Ammon's horn (tissue), 1 donor: ENCODE measurements around the gene NCKAP5.

Experiments used
- DNase-seq: peaks from one replicate; pipeline ENCODE4 v3.0.0-alpha.2; 2016; ENCODE audit warnings: low spot score

NCKAP5 gene

DNA sequence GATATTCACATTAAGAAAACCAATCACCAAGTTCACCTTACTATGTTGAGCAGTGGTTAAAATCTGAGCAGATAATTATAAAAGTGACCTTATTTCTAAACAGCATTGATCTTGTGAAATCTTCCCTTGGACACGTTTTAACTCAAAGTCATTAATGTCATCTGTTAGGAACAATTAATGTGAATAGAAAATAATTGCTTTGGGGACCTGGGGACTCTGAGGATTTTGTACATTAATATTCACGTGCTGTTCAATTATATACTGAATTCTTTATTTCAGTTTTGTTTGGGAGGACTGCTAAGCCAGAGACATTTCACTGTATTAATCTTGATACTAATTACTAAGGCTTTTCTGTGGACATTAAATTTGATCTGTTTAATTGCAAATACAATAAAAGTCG lies 771.2 kb downstream of the NCKAP5 start:
- DNase-seq, result no peak

DNA sequence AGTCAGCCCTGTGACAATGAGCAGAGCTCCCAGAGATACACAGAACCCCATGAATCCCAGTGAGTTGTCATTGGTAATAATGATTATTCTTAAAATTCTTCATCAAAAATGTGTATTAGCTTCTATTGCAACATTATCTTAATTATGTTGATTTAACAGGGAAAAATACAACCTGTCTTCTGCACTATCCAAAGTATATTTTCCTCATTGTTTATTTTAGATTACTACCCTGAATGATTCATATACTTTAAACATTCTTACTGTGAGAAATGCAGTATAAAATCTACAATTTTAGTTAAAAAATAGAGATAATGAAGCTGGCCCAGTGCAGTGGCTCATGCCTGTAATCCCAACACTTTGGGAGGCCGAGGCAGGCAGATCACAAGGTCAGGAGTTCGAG lies 773.0 kb downstream of the NCKAP5 start:
- DNase-seq, result no peak

DNA sequence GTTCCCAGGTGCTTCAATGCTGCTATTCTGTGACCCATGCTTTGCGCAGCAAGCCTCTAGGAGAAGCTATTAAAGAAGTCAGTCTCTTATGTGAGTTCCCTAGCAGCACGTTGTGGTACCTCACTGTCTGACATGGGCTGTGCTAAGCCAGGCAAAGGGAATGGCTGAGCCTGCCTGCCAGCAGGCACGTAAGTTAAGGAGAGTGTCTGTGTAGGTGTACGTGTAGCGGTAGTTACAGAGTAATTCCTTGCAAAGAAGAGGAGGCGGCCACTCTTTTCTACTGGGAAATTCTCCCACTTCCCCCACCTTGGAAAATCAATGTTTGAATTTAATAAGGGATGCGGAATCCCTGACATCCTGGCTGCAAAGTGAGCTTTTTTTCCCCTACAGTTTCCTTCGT lies 774.7 kb downstream of the NCKAP5 start:
- no peak for DNase-seq

DNA sequence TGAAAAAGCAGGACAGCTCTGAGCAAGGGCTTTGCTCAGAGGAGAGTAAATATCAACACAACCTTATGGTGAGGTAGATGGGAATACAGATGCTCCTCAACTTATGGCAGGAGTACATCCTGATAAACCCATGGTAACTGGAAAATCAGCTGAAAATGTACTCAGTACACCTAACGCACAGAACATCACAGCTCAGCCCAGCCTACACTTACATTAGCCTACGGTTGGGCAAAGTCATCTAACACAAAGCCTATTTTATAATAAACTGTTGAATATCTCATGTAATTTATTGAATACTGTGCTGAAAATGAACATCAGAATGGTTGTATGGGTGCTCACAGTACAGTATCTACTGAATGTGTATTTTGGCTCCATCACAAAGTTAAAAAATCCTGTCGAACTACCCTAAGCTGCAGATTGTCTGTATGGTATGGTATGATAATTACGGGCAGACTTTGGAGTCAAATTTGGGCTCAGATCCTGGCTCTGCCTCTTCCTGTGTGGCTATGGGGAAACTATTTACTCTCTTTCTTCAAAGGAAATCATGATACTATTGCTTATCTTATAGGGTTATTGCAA lies 778.0 kb downstream of the NCKAP5 start:
- DNase-seq, result no peak

DNA sequence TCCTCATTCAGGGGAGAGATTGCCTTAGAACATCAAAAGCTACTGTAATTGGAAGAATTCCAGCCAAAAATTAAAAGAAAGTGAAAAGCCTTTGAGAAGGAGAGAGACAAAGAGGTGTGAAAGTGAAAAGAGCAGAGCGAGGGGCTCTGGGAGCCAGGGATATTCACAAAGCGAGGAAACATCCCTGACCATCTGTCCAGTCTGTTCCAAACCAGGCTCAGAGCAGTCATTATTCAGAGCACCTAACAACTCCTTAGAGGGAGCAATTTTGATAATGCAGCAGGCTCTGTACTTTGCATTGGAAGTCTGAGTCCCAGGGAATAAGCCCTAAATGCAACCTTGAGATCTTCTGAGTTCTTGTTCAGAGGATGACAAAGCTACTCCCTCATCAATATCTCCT lies 779.2 kb downstream of the NCKAP5 start:
- no peak for DNase-seq

DNA sequence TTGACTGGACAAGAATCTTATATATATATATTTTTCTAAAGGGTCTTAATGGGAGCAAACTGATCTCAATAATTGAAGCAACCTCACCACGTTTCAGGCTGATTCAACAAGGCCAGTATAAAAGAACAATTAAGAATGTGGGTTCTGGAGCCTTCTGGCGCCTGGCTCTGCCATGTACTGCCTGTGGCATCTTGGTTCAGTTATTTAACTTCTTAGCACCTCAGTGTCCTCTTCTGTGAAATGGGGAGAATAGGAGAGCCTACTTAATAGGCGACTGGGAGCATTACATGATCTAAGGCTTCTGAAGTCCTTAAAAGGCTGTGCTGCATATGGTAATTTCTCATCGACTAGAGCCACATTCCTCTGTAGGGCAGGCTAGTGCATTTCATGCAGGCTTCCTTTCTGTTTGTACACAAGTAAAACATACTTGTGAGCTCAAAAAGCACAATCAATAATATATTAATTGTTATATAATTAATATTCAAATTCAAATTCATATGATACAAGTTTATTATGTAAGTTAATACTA lies 779.9 kb downstream of the NCKAP5 start:
- no peak for DNase-seq

DNA sequence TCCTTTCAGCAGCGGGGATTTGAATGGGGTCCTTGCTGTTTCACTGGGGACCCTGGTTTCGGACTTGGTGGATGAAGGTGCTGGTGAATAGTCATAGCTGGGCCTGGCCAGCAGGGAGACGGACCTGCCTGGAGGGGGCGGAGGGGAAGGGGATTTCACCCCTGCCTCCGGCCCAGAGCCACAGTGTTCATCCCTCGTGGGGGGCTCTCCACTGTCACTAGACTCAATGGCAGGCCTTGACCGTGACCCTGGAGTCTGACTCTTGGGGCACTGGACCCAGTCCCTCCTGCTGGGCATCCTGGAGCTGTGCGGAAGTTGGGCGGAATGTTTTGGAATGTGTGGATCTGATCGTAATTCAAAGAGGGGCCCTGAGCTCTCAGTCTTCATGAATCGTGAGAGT lies 784.4 kb downstream of the NCKAP5 start:
- no peak for DNase-seq

DNA sequence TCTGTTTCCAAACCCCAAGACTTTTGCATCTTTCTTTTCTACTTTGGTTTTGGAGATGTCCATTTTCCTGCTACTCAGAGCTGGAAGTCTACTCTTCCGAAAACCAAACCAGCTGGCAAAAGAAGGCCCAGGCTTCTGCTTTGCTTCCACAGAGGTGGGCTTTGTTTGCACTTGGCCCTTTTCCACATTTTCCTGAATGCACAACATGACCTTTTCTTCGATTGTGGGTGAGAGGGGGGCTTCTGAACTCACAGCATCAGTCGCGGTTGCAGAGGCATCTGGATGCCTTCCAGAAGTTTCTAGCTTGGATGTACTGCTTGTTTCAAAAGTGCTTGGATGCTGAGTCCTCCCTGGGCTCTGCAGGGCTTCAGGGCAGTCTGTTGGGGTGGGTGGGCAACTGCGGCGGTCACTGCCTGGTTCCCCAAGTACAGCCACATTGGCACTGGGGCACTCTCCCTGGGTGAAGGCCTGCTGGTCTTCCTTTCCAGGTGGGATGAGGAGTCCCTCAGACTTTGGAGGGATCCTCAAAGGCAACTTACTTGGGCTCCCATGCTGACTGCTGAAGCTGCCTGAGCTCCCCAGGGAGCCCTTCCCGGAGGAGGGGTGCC lies 786.0 kb downstream of the NCKAP5 start:
- peak; percentile 40 for DNase-seq

DNA sequence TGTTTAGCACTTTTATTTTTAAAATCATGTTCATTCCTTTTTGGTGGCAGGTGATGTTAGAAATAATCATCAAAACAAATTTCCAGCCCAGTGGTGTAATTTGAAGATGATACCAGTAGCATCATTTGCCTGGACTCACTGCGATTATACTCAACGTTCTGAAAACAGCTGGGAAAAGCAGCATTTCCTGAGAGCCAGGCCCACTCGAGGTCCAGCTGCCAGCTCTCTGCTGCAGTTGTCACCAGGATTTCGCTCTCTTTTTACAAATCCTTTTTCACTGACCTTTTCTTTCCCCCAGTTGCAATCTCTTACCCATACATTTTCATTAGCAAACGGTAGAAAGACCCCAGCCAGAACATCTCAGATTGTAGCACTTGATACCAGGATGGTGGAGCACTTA lies 787.6 kb downstream of the NCKAP5 start:
- no peak for DNase-seq

DNA sequence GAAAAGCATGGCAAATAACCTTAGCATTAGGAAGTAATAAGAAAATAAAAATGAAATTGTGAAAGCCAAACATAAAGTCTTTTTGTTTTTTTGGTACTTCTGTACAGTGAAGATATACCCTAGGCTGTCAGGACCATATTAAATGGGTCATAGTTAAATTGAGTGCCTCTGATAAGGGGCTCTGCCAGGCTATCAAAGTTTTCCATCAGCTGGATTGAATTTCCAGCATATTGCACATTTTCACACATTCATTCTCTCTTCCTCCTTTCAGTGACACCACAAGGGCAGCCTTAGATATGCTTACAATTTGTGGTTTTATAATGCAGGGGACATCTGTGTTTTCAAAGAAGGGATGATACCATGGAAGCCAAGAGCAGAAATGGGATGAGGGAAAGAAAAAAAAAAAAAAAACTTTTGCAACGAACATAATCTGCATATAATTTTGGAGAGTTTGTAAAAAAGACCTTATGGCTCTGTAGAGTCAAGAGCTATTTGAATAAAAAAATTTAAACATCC lies 789.0 kb downstream of the NCKAP5 start:
- DNase-seq, result no peak

DNA sequence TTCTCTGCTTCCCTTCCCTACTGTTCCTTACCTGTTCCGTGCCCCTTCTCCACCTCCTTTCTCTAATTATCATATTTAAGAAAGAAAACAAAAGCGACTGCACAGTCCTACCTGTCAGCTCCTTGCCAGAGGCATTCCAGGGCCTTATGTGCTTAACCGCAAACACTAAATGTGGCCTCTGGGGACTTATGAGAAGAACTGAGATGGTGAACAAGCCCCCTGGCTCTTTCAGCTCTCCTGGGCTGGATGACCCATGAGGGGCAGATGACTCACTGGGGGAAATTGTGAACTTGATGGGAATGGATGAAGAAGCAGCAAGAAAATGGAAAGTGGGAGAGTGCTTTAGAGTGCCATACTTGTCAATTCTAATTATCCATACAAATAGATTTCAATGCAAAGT lies 792.0 kb downstream of the NCKAP5 start:
- no peak for DNase-seq

DNA sequence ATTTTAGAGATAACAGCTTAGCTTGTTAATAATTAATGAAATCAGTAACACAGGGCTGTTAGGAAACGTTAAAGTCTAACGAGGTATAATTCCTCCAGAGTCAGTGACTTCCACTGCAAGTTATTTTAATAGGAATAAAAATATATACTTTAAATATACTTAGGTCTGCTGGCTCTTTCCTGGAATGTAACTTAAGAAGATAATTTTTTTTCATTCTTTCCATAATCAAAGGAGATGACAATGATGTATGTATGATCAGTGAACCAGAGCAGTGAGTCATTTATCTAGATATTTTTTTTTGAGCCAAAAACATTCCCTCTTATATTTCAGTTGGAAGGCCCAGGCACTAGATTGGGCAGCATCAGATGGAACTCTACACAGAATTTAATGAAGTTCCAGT lies 794.1 kb downstream of the NCKAP5 start:
- no peak for DNase-seq

DNA sequence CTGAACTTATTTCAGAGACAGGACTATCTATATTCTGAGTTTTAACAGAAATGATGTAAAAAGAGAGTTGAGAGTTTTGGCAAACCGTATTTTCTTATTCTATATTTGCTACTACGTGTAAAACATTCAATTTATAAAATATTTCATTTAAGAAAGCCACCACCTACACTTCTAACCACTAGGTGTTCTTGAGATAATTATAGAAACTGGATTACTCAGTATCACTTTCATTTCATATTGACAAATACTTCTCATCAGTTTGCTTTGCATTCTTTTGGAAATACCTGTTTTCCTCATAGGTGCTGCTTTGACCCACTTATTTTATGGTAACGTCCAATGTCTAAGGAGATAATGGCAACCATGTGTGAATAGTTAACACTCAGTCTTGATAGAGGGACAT lies 794.9 kb downstream of the NCKAP5 start:
- no peak for DNase-seq

DNA sequence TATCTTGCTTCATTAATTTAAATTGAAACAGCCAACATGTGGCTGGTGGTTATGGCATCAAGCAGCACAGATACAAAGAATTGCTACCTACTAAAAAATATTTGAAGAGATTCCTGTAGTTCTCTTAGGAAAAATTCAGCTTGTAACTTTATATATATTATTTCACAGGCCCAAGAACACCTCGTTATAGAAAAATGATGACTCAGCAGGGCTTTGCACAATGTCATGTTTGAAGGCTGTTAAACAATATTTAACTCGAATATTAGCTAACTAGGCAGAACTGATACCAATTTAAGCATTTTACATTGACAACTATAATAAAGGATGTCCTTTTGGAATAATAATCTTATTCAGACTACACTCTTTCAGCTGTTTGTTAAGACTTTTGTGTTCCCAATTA lies 795.9 kb downstream of the NCKAP5 start:
- DNase-seq, result no peak

DNA sequence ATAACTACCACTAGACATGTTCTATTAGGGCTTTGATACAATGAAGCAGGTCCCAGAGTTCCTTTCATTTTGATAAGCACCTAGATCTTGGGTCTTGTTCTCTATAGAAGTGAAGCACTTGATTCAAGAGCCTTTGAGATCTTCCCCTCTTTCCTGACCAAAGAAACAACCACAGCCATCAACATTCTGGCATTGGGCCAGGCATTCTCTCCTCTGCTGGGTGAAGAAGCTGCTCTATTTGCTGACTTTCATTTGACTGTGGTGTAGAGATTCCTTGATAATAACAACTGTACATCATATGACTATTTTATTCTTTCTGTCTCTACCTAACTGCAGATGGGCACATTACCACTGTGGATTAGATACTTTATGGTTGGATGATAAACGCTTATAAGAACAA lies 801.7 kb downstream of the NCKAP5 start:
- no peak for DNase-seq

DNA sequence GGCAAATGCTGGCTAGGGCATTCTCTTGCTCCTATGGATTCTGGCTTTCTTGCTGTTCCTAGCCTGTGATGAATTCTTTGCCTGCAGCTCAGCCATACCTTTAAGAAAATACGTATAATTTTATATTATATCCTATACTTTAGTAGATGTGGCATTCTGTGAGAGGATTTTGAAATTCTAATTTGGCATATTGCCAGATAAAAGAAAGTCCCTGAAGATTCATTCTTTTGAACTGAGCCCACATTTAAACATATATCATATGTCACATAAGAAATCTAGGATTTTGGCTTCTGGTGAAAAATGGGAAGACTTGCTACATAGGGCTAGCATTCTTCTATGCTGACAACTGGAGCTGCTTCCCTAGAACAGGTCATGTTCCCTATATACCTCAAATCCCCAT lies 806.8 kb downstream of the NCKAP5 start:
- no peak for DNase-seq

DNA sequence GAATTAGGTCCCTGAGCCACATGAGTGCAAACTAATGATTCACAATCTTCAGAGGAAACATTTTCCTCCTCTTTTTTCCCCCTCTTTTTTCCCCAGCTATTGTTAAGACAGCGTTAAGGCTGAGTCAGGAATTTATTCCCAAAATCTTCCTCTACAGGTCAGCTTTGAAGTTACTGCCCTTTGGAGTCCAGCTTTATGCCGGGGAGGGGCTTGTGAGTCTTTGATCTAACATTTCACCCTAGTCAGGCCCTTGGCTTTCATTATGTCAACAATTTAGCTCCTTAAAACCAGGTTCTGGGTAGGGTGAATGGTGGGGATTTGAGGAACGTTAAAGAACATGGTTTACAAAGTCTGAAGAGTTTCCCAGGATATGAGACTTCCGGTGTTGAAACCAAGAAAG lies 807.3 kb downstream of the NCKAP5 start:
- no peak for DNase-seq

DNA sequence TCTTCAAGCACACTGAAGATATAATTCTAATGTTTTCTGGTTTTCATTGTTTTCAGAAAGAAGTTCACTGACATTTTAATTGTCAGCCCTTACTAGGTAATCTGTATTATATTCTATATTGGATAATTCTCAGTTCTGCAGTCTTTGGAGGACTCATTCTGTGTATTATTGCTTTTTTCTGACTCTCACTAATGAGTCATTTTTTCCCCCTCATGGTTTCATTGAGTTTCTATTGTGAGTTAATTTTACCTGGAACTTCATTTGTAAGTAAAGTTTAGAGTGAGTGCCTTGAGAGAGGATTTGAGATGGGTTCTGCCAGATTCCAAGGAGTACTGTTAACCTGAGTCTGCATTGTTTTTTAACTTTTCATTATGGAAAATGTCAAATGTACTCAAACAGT lies 807.9 kb downstream of the NCKAP5 start:
- DNase-seq, result no peak

DNA sequence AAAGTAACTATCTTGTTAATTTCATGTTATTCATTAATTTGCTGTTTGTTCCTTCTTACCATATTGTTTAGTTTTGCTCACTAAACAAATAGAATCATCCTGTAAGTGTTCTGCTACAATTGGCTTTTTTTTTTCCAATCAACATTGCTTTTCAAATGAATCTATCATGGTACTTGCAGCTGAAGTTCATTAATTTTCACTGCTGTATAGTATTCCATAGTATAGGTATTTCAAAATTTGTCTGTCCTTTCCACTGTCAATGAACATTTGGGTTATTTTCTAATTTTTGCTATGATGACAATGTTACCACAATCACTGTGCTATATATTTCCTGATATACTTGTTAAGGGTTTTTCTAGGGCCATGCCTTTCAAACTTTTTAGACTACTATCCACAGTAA lies 809.3 kb downstream of the NCKAP5 start:
- DNase-seq, result no peak

DNA sequence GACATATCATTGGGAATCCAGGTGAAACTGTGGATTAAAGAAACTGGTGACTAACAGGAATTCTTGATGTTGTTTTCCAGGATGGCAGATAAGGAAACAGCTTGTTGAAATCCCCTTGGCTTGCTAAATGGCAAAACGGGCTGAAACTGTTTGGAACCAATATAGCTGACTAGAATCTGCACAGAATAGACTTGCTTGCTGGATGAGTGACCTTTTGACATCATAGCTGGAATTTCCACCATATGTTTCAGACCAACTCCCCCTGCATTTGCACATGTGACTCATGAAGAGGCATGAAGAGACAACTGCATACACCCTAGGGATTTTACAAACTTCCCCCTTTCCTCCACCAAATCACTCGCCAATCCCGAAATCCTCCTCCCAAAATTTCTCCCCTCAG lies 810.6 kb downstream of the NCKAP5 start:
- no peak for DNase-seq

DNA sequence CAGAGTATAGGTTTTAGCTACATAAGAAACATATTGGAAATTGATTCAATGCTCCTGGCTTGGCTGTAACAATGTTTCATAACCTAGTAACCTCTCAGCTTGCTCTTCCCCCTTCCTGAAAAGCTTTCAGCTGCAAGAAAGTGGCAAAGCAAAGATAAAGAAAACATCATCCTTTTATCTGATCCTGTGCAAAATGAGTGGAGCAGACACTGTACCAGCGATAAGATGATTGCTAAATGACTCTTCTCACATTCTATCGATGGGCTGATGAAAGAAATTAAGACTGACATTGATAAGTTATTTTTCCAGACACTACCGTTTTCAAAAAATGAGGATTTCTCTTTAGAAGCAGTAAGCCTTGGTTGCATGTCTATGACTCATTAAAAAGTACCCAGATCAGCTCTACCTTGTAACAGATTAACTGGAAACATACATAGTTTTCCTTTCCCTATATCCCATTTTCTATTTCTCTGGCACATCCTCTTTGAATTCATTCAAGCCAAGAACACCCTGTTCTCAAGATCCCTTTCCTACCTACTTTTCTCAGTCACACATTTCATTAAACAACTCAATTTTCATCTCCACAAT lies 811.2 kb downstream of the NCKAP5 start:
- DNase-seq, result no peak

DNA sequence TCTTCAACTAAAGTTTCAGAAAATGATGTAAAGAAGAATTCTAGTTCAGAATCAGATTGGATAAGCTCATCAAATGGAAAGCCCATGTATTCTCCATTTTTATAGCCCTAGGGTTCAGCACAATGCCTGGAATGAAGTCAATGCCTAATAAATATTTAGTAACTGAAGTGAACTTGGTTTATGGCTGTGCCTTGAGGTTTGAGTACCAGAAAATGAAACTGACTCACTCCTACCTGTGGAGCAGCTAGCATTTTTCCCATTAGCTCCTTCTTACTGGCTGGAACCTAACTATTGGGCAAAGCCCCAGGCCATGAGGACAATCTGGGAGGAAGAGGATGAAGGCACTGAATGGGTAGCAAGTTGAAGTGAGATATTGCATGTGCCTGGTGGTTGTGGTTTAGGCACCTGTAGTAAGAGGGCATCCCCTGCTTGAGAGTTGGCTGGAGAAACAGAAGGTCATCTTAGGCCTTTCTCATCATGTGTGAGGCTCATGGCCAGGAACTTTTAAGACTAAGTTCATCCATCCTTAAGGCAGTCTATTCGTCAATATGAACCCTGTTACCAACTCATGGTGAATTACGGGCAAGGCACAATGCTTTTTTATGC lies 813.3 kb downstream of the NCKAP5 start:
- no peak for DNase-seq

DNA sequence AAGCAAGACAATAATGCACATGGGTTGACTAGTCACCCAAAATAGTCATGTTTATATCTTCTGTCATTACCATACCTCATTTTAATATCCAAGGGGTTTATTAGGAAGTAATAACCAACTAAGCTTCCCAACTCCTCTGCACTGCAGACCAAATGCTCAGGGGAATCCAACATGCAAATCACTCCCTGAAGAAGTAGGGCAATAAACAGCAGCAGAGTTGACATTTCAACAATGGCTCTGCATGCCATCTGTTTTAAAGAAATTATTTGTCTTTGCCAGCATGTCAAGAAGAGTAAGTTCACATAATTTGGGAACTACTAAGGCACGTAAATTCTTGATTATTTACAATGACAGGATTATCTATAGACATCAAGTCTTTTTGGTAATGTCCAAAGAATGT lies 813.9 kb downstream of the NCKAP5 start:
- DNase-seq, result no peak
